HepG2 (cell line): ENCODE measurements around the gene CHN1. TPM values are rescaled to one million over a fixed set of nuclear protein-coding genes. Genes with fewer than 3 reads are reported as not detected.

Experiments used
- HNF4A ChIP-seq: sonication (generic); formaldehyde crosslinking; IDR thresholded peaks from 2 replicates; pipeline ENCODE4 v1.4.0; 2020; ENCODE audit warnings: missing genetic modification reagents
- HNF4G ChIP-seq, 2 experiments: sonication (generic) in 1 of 2; formaldehyde crosslinking in 1 of 2; IDR thresholded peaks; 2 replicates each; pipeline versions ENCODE4 v1.4.0 to v1.6.1; 2011 to 2020; ENCODE audit warnings: borderline replicate concordance in 2 of 2, low read depth in 2 of 2, mild to moderate bottlenecking in 2 of 2, low read length in 1 of 2, missing genetic modification reagents in 1 of 2, moderate library complexity in 1 of 2
- MED1 ChIP-seq: sonication (generic); formaldehyde crosslinking; IDR thresholded peaks from 2 replicates; pipeline ENCODE4 v1.4.0; 2020; ENCODE audit warnings: missing genetic modification reagents
- NFE2 ChIP-seq: sonication (generic); formaldehyde crosslinking; IDR thresholded peaks from 2 replicates; pipeline ENCODE4 v1.4.0; 2020; ENCODE audit warnings: missing genetic modification reagents
- NR1H2 ChIP-seq: sonication (generic); formaldehyde crosslinking; IDR thresholded peaks from 2 replicates; pipeline ENCODE4 v1.8.1; 2022; ENCODE audit warnings: low read depth, missing genetic modification reagents, borderline replicate concordance
- POLR2A ChIP-seq, 2 experiments: IDR thresholded peaks; 2 replicates each; pipeline ENCODE4 v1.6.1; 2011; ENCODE audit warnings: low read depth in 2 of 2, low read length in 2 of 2, mild to moderate bottlenecking in 1 of 2, moderate library complexity in 1 of 2; ENCODE audit not compliant: insufficient read depth in 1 of 2
- ZFX ChIP-seq: sonication (generic); formaldehyde crosslinking; IDR thresholded peaks from 2 replicates; pipeline ENCODE4 v1.4.0; 2020; ENCODE audit warnings: mild to moderate bottlenecking, low read depth, missing genetic modification reagents, moderate library complexity
- ZNF180 ChIP-seq: sonication (generic); formaldehyde crosslinking; IDR thresholded peaks from 2 replicates; pipeline ENCODE4 v1.4.0; 2020; ENCODE audit warnings: low read depth, missing genetic modification reagents, borderline replicate concordance
- ZNF251 ChIP-seq: sonication (generic); formaldehyde crosslinking; IDR thresholded peaks from 2 replicates; pipeline ENCODE4 v1.9.0; 2021; ENCODE audit warnings: mild to moderate bottlenecking, missing genetic modification reagents
- ZNF34 ChIP-seq: sonication (generic); formaldehyde crosslinking; IDR thresholded peaks from 2 replicates; pipeline ENCODE4 v1.4.0; 2020; ENCODE audit warnings: mild to moderate bottlenecking, missing genetic modification reagents, borderline replicate concordance
- ZNF674 ChIP-seq: sonication (generic); formaldehyde crosslinking; IDR thresholded peaks from 2 replicates; pipeline ENCODE4 v1.5.0; 2020; ENCODE audit warnings: low read depth, mild to moderate bottlenecking, missing genetic modification reagents
- polyA plus RNA-seq, 8 experiments: library from polyadenylated mRNA; depleted of rRNA in 3 of 8; stranded (reverse) in 7 of 8; unstranded in 1 of 8; fragments of >200 nt; fragmentation: Illumina TruSeq in 4 of 8; extraction: Trizol in 4 of 8; gene quantifications; 2 replicates each; pipeline versions ENCODE4 v1.2.1 to v1.2.3, GENCODE V29; 2011 to 2016; ENCODE audit warnings: low read depth in 4 of 8, missing spikeins in 1 of 8, mixed read lengths in 1 of 8; ENCODE audit not compliant: insufficient read depth in 1 of 8
- total RNA-seq, 5 experiments: library from RNA; depleted of rRNA; stranded (reverse); fragments of >200 nt; fragmentation: Illumina TruSeq; extraction: Trizol; gene quantifications; 2 replicates each; pipeline ENCODE4 v1.2.3, GENCODE V29; 2016; ENCODE audit warnings: low read depth in 1 of 5
- TF ChIP-seq, protein P1 (sequence below), 2 experiments: fragments of 450-650 bp in 1 of 2; sonication (generic) in 1 of 2; formaldehyde crosslinking in 1 of 2; IDR thresholded peaks; 2 replicates each; pipeline versions ENCODE4 v1.6.1 to v1.8.0; 2016 to 2022; ENCODE audit warnings: antibody characterized with exemption in 1 of 2, mild to moderate bottlenecking in 1 of 2, missing genetic modification reagents in 1 of 2
- TF ChIP-seq, protein P2 (sequence below): conservative IDR thresholded peaks from 2 replicates; pipeline ENCODE4 v1.6.1; 2018; ENCODE audit warnings: missing genetic modification reagents
- TF ChIP-seq, protein P3 (sequence below): sonication (generic); formaldehyde crosslinking; IDR thresholded peaks from 2 replicates; pipeline ENCODE4 v1.9.0; 2021; ENCODE audit warnings: missing genetic modification reagents, mild to moderate bottlenecking, borderline replicate concordance
- TF ChIP-seq, protein P4 (sequence below): sonication (generic); formaldehyde crosslinking; IDR thresholded peaks from 2 replicates; pipeline ENCODE4 v1.4.0; 2020; ENCODE audit warnings: missing genetic modification reagents, mild to moderate bottlenecking, borderline replicate concordance

The CHN1 gene
- total and polyA plus RNA-seq, 2 of the 13 experiments (the other 11 are each of a cell fraction or from before 2014, with no cell fraction given), result 2.8 to 3.5 TPM

DNA sequence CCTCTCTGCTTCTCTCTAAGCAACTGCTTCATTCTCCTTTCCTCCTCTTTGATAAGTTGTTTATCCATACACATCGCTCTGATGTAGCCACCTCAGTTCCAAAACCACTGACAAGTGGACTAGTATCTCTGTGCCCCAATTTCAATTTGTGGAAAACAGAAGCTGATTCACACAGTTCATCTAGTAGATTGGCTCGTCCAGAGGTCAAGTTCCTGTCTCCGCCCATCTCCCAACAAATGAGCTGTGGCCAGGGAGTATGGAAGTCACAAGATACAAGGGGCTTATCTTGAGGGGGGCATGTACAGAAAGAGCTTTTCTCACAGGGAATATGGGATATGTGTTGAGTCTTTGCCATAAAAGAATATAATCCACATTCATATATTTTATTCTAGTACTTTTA is 17.7 kb upstream of the CHN1 start (continued):
- TF ChIP-seq, protein P1, sequence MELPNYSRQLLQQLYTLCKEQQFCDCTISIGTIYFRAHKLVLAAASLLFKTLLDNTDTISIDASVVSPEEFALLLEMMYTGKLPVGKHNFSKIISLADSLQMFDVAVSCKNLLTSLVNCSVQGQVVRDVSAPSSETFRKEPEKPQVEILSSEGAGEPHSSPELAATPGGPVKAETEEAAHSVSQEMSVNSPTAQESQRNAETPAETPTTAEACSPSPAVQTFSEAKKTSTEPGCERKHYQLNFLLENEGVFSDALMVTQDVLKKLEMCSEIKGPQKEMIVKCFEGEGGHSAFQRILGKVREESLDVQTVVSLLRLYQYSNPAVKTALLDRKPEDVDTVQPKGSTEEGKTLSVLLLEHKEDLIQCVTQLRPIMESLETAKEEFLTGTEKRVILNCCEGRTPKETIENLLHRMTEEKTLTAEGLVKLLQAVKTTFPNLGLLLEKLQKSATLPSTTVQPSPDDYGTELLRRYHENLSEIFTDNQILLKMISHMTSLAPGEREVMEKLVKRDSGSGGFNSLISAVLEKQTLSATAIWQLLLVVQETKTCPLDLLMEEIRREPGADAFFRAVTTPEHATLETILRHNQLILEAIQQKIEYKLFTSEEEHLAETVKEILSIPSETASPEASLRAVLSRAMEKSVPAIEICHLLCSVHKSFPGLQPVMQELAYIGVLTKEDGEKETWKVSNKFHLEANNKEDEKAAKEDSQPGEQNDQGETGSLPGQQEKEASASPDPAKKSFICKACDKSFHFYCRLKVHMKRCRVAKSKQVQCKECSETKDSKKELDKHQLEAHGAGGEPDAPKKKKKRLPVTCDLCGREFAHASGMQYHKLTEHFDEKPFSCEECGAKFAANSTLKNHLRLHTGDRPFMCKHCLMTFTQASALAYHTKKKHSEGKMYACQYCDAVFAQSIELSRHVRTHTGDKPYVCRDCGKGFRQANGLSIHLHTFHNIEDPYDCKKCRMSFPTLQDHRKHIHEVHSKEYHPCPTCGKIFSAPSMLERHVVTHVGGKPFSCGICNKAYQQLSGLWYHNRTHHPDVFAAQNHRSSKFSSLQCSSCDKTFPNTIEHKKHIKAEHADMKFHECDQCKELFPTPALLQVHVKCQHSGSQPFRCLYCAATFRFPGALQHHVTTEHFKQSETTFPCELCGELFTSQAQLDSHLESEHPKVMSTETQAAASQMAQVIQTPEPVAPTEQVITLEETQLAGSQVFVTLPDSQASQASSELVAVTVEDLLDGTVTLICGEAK (IDR thresholded peaks at IDR 0.05), result no peak
- TF ChIP-seq, protein P1 (CRISPR knock-in tag; IDR thresholded peaks at IDR 0.05), result no peak
- TF ChIP-seq NR1H2 (no peak), HNF4G (IDR thresholded peaks at IDR 0.05; ENCODE audit: borderline replicate concordance, low read depth, low read length) (peak; percentile 11; the same call in 1 of the 2 replicates), HNF4G (CRISPR knock-in tag; IDR thresholded peaks at IDR 0.05; ENCODE audit: borderline replicate concordance, low read depth) (no peak), POLR2A (IDR thresholded peaks at IDR 0.05; ENCODE audit: insufficient read depth in 1 of 2, low read depth in 2 of 2, low read length in 2 of 2) (no peak), ZFX (CRISPR knock-in tag) (no peak), ZNF251 (no peak), MED1 (CRISPR knock-in tag) (no peak), HNF4A (peak; percentile 54), ZNF674 (CRISPR knock-in tag) (no peak), ZNF180 (CRISPR knock-in tag) (no peak), ZNF34 (CRISPR knock-in tag) (no peak), NFE2 (CRISPR knock-in tag) (no peak)
- TF ChIP-seq, protein P2, sequence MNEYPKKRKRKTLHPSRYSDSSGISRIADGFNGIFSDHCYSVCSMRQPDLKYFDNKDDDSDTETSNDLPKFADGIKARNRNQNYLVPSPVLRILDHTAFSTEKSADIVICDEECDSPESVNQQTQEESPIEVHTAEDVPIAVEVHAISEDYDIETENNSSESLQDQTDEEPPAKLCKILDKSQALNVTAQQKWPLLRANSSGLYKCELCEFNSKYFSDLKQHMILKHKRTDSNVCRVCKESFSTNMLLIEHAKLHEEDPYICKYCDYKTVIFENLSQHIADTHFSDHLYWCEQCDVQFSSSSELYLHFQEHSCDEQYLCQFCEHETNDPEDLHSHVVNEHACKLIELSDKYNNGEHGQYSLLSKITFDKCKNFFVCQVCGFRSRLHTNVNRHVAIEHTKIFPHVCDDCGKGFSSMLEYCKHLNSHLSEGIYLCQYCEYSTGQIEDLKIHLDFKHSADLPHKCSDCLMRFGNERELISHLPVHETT, result no peak
- TF ChIP-seq, protein P3, sequence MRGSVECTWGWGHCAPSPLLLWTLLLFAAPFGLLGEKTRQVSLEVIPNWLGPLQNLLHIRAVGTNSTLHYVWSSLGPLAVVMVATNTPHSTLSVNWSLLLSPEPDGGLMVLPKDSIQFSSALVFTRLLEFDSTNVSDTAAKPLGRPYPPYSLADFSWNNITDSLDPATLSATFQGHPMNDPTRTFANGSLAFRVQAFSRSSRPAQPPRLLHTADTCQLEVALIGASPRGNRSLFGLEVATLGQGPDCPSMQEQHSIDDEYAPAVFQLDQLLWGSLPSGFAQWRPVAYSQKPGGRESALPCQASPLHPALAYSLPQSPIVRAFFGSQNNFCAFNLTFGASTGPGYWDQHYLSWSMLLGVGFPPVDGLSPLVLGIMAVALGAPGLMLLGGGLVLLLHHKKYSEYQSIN, result no peak
- TF ChIP-seq, protein P4, sequence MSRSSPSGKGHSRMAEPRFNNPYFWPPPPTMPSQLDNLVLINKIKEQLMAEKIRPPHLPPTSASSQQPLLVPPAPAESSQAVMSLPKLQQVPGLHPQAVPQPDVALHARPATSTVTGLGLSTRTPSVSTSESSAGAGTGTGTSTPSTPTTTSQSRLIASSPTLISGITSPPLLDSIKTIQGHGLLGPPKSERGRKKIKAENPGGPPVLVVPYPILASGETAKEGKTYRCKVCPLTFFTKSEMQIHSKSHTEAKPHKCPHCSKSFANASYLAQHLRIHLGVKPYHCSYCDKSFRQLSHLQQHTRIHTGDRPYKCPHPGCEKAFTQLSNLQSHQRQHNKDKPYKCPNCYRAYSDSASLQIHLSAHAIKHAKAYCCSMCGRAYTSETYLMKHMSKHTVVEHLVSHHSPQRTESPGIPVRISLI (CRISPR knock-in tag), result no peak
